Measurements from ENCODE around the gene GAGE13. TPM values are rescaled to one million over a fixed set of nuclear protein-coding genes. Genes with fewer than 3 reads are reported as not detected.
"Not testable (repeated sequence)": the region's sequence is repeated elsewhere in the genome, so short reads cannot be mapped to it uniquely, and the experiment has no call there.

GAGE13 gene
- polyA plus RNA-seq (ENCODE audit: insufficient read length): not detected
- long read RNA-seq, donor 1: 0 reads
- long read RNA-seq, donor 2: 0 reads
- long read RNA-seq, donor 3: 0 reads
- long read RNA-seq, donor 4: 0 reads
- long read RNA-seq, donor 5: 0 reads
- long read RNA-seq, donor 6: 0 reads
- long read RNA-seq, donor 7: 0 reads
- long read RNA-seq, donor 8: 0 reads

- not testable (repeated sequence) for DNase-seq
These were observed at the start of gene GAGE13 for GRCh38 chrX:49331282-49331681. Gene GAGE13 (plus strand): TSS chrX:49331582. CDS start chrX:49332738, 1,156 bp downstream.

GRCh38 chrX:49282647-49283011 is 48.8 kb upstream of the GAGE13 start:
- DNase-seq: peak; percentile 33

- DNase-seq: no peak
These were observed 47.2 kb upstream of the GAGE13 start for GRCh38 chrX:49284212-49284611.

GRCh38 chrX:49286136-49286535 is 45.2 kb upstream of the GAGE13 start:
- DNase-seq: no peak

- no peak for DNase-seq
These were observed 44.8 kb upstream of the GAGE13 start for GRCh38 chrX:49286581-49286980.

GRCh38 chrX:49287665-49288064 is 43.7 kb upstream of the GAGE13 start:
- DNase-seq: no peak

- DNase-seq: no peak
These were observed 41.2 kb upstream of the GAGE13 start for GRCh38 chrX:49290215-49290614.

- peak; percentile 55 for DNase-seq
These were observed 39.6 kb upstream of the GAGE13 start for GRCh38 chrX:49291615-49292337.

- DNase-seq: no peak
These were observed 38.7 kb upstream of the GAGE13 start for GRCh38 chrX:49292400-49293362.

- DNase-seq: not testable (repeated sequence)
These were observed 32.1 kb upstream of the GAGE13 start for GRCh38 chrX:49299293-49299692.

GRCh38 chrX:49300703-49301102 is 30.7 kb upstream of the GAGE13 start:
- DNase-seq: no peak

GRCh38 chrX:49303346-49303745 is 28.0 kb upstream of the GAGE13 start, which contains the start of gene GAGE10:
Gene GAGE10 (plus strand): TSS chrX:49303646. CDS start chrX:49304860, 1,214 bp downstream.
- no peak for DNase-seq

GRCh38 chrX:49307775-49308174 is 23.6 kb upstream of the GAGE13 start:
- DNase-seq: not testable (repeated sequence)

- DNase-seq: no peak
These were observed 22.6 kb upstream of the GAGE13 start for GRCh38 chrX:49308604-49309269.

GRCh38 chrX:49309401-49309981 is 21.9 kb upstream of the GAGE13 start:
- DNase-seq: peak; percentile 48

GRCh38 chrX:49310371-49310770 is 21.0 kb upstream of the GAGE13 start:
- no peak for DNase-seq

- no peak for DNase-seq
These were observed 19.2 kb upstream of the GAGE13 start for GRCh38 chrX:49312176-49312575.

GRCh38 chrX:49316085-49316484 is 15.3 kb upstream of the GAGE13 start:
- DNase-seq: no peak

- DNase-seq: not testable (repeated sequence)
These were observed 9.6 kb upstream of the GAGE13 start, which contains the start of gene GAGE12J for GRCh38 chrX:49321737-49322136. Gene GAGE12J (plus strand): TSS chrX:49322037. CDS start chrX:49323194, 1,157 bp downstream.

- not testable (repeated sequence) for DNase-seq
These were observed 9.1 kb upstream of the GAGE13 start for GRCh38 chrX:49322266-49322665.

GRCh38 chrX:49323735-49324134 is 7.6 kb upstream of the GAGE13 start:
- DNase-seq: not testable (repeated sequence)
